ENCODE measurements around the gene CHCHD6. TPM values are rescaled to one million over a fixed set of nuclear protein-coding genes. Genes with fewer than 3 reads are reported as not detected.

CHCHD6 gene
- total RNA-seq, 1 donor from 2014 or later, result 15.7 TPM

DNA sequence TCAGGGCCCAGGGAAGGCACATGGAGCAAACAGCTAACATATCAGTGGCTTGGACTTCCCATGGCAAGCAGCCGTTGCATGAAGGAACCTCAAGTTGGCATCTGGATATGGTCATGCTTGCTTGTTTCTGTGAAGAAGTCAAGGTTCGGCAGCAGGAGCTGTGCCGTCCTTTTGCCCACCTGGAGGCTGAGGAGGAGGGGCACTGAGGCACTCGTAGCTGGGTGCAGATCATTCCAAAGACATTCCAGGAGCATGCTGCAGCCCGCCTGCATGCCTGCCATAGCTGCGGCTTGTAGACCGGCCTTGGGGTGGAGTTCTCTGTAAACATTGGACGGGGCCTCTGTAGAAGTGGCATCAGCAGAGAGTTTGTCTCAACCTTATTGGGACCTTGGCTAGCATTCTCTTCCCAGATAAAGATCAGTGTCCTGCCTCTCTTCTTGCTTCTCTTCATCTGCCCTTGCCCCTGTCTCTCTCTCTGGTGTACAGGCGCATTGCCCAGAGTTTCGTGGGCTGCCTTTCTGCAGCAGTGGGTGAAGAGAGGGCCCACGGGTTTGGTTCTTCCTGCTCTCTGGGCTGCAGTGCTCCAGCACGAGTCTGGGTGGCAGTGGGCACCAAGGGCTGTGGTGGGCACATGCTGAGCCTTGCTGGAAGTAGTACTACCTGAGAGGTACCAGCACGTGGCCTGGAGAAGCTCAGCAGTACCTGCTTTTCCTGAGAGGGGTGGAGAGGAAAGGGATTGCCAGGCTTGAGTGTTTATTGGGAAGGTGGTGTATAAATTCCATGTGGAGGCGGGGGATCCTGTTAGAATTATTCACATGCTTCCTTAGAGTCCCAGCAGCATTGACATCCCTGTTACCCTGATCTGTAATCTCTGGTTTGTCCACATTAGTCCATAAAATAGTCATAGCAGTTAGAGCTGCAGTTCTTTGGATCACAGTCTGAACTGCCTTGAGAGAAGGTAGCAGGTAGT is 49.4 kb downstream of the CHCHD6 start:
- no peaks in the 10 kb centered on the region for H3K4me1 Mint-ChIP-seq (ENCODE audit: low read depth)
- H3K4me3 Mint-ChIP-seq (ENCODE audit: low read depth), result no peak overlapping the region
- H3K27me3 Mint-ChIP-seq (ENCODE audit: low read depth), result no peaks in the 10 kb centered on the region
- no peaks in the 10 kb centered on the region for H3K9me3 Mint-ChIP-seq
- intact Hi-C loops (cut with micrococcal nuclease), result loop anchor here (2.0 kb wide), 1 partner anchor 791 kb away; no protein-coding TSS in a partner anchor
- no peak for DNase-seq (ENCODE audit: low spot score)
- H3K27ac Mint-ChIP-seq, result no peak overlapping the region
- H3K36me3 Mint-ChIP-seq (ENCODE audit: low read depth), result no peaks in the 10 kb centered on the region

DNA sequence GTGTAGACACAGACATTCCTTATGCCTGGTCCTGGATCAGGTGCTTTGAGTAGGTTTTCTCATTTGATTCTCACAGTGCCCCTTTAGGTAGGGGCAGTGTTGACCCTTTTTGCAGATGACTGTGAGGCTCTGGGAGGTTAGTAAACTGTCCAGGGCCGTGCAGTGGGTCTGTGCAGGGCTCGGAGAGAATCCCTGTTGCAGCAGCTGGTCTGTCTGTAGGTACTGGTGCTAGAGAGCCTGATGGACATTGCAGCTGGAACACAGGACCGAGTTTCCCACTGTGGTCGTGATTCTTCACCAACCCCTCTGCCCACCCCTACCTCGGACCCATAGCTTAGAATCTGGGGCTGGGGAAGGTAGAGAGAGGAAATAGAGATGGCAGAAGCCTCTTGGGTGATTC is 51.8 kb downstream of the CHCHD6 start:
- Mint-ChIP-seq H3K4me3 (ENCODE audit: low read depth) (no peak overlapping the region), H3K4me1 (ENCODE audit: low read depth) (no peaks in the 10 kb centered on the region), H3K9me3 (no peaks in the 10 kb centered on the region), H3K36me3 (ENCODE audit: low read depth) (no peaks in the 10 kb centered on the region), H3K27me3 (ENCODE audit: low read depth) (no peaks in the 10 kb centered on the region), H3K27ac (no peak overlapping the region)
- intact Hi-C loops (cut with micrococcal nuclease), result no loop called here
- no peak for DNase-seq (ENCODE audit: low spot score)

DNA sequence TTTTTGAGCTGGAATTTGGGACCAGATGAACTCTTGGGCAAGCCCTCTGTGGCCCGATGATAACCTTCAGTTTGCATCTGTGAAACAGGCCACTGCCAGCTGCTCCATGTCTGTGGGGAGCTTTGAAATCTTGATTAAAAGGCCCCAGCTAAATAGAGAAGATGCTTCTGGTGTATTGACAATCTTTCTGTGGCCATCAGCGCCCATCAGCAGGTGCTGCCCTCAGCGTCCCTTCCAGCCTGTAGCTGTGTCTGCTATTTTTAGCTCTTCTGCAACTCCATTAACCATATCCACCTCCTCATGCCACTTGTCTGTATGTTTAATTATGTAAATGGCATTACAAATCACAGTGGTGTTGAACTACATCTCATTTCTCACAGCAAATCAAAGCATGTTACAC is 54.0 kb downstream of the CHCHD6 start:
- Mint-ChIP-seq H3K27me3 (ENCODE audit: low read depth) (peaks cover 2% of the 10 kb centered on the region), H3K4me3 (ENCODE audit: low read depth) (no peak overlapping the region), H3K9me3 (no peaks in the 10 kb centered on the region), H3K27ac (no peak overlapping the region), H3K36me3 (ENCODE audit: low read depth) (no peaks in the 10 kb centered on the region), H3K4me1 (ENCODE audit: low read depth) (no peaks in the 10 kb centered on the region)
- no peak for DNase-seq (ENCODE audit: low spot score)
- intact Hi-C loops (cut with micrococcal nuclease), result no loop called here

DNA sequence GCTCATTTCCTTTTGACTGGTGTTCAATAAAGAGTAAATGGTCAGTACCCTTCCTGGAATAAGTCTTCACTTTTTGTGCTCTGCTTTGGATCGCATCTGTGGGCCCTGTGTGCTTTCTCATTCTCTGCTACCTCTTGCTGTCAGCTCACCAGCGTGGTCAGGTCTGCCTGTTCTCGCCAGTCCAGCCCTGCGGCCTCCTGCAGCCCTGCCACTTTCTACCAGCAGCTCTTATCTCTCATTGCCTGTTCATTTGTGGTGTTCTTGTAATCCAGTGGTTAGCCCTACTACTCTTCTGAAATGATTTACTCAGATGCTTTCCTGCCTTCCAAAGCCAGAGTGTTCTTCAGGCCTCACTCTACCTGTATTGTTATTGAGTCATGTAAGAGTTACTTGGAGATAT is 54.8 kb downstream of the CHCHD6 start:
- intact Hi-C loops (cut with micrococcal nuclease), result no loop called here
- Mint-ChIP-seq H3K36me3 (ENCODE audit: low read depth) (no peaks in the 10 kb centered on the region), H3K27me3 (ENCODE audit: low read depth) (peaks cover 2% of the 10 kb centered on the region), H3K4me1 (ENCODE audit: low read depth) (no peaks in the 10 kb centered on the region), H3K27ac (no peak overlapping the region), H3K9me3 (no peaks in the 10 kb centered on the region), H3K4me3 (ENCODE audit: low read depth) (no peak overlapping the region)
- DNase-seq (ENCODE audit: low spot score), result no peak

DNA sequence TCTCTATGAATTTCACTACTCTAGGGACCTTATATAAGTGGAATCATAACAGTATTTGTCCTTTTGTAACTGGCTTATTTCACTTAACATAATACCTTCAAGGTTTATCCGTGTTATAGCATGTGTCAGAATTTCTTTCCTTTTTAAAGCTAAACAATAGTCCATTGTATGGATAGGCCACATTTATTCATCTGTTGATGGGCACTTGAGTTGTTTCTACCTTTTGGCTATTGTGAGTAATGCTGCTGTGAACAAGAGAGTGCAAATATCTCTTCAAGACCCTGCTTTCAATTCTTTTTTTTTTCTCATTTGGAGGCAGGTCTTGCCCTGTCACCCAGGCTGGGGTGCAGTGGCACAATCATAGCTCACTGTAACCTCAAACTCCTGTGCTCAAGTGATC is 56.5 kb downstream of the CHCHD6 start:
- DNase-seq (ENCODE audit: low spot score), result no peak
- Mint-ChIP-seq H3K27ac (no peak overlapping the region), H3K4me3 (ENCODE audit: low read depth) (no peak overlapping the region), H3K9me3 (no peaks in the 10 kb centered on the region), H3K27me3 (ENCODE audit: low read depth) (peaks cover 2% of the 10 kb centered on the region), H3K4me1 (ENCODE audit: low read depth) (no peaks in the 10 kb centered on the region), H3K36me3 (ENCODE audit: low read depth) (no peaks in the 10 kb centered on the region)
- intact Hi-C loops (cut with micrococcal nuclease), result no loop called here

DNA sequence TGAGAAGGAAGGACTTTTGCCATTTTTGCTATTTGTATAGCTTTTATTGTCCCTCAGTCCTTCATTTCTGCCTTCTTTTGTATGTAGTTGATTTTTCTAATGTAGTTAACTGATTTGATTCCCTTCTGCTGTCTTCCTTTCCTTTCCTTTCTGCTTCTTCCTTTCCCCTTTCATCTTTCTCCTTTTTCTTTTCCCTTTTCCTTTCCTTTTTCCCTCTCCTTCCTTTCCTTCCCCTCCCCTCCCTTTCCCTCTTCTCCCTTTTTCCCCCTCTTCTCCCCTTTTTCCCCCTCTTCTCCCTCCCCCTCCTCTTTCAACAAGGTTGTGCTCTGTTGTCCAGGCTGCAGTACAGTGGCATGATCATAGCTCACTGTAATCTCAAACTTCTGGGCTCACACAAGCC is 59.0 kb downstream of the CHCHD6 start:
- peaks cover 2% of the 10 kb centered on the region for H3K27me3 Mint-ChIP-seq (ENCODE audit: low read depth)
- no peaks in the 10 kb centered on the region for H3K4me1 Mint-ChIP-seq (ENCODE audit: low read depth)
- H3K4me3 Mint-ChIP-seq (ENCODE audit: low read depth), result no peak overlapping the region
- H3K9me3 Mint-ChIP-seq, result peaks cover 4% of the 10 kb centered on the region
- intact Hi-C loops (cut with micrococcal nuclease), result no loop called here
- no peak overlapping the region for H3K27ac Mint-ChIP-seq
- H3K36me3 Mint-ChIP-seq (ENCODE audit: low read depth), result no peaks in the 10 kb centered on the region
- DNase-seq (ENCODE audit: low spot score), result no peak

DNA sequence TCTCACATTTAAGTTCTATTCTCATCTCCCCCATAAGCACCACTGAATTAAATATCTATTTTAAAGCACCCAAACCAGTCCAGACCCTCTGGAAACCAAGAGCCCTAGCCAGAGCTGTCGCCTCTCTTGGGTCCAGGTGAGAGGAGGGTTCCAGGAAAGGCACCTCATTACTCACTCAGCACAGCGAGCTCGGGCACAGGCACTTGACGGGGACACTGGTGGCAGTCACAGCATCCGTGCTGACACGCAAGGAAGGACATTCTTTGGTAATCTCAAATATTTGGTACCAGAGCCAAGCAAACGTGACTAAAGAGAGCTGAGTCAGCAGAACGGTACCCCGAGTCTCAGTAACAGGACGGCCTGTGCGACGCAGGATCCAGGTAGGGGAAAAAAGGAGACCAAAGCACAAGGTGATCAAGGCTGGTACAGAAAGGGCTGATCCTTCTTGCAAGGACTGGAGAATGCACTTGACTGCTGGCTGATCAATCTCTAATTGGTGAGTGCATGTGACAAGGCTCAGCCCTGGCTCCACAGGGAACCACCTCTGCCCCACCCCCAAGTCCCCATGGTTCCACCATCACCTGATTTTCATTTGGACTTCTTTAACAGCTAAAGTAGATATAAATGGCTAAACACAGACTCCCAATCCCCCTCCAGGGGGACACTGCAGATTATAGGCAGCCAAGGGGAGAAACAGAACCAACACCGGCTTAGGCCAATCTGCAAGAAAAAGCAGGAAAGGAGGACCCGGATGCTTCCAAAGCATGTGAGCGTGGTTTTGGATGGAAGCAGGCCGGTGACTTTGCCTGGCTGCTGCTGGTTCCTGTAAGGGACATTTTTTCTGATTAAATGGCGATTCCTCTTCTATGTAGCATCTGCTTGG is 61.4 kb downstream of the CHCHD6 start:
- H3K9me3 Mint-ChIP-seq, result peaks cover 10% of the 10 kb centered on the region
- no peak overlapping the region for H3K4me3 Mint-ChIP-seq (ENCODE audit: low read depth)
- no peaks in the 10 kb centered on the region for H3K4me1 Mint-ChIP-seq (ENCODE audit: low read depth)
- H3K27me3 Mint-ChIP-seq (ENCODE audit: low read depth), result peaks cover 2% of the 10 kb centered on the region
- no peak for DNase-seq (ENCODE audit: low spot score)
- no peaks in the 10 kb centered on the region for H3K36me3 Mint-ChIP-seq (ENCODE audit: low read depth)
- intact Hi-C loops (cut with micrococcal nuclease), result no loop called here
- no peak overlapping the region for H3K27ac Mint-ChIP-seq

DNA sequence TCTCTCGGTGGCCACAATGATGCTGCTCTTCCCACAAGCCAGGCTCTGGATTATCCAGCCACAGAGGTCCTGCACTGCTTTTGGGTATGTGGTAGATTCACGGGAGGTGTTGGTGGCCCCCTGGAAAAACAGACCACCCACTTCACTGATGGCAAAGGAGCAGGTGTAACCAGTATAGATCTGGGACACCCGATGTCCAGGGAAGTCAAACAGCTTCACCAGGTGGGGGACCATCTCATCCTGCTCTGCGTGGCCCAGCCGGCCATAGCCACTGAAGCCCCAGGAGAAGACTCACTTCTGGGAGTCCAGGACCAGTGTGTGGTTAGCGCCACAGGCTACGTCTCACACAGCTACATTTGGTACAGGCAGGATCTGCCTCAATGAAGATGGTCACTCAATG is 62.6 kb downstream of the CHCHD6 start:
- no peak for DNase-seq (ENCODE audit: low spot score)
- Mint-ChIP-seq H3K27ac (no peak overlapping the region), H3K4me3 (ENCODE audit: low read depth) (no peak overlapping the region), H3K27me3 (ENCODE audit: low read depth) (peaks cover 2% of the 10 kb centered on the region), H3K4me1 (ENCODE audit: low read depth) (no peaks in the 10 kb centered on the region), H3K36me3 (ENCODE audit: low read depth) (no peaks in the 10 kb centered on the region), H3K9me3 (peaks cover 12% of the 10 kb centered on the region)
- intact Hi-C loops (cut with micrococcal nuclease), result no loop called here

DNA sequence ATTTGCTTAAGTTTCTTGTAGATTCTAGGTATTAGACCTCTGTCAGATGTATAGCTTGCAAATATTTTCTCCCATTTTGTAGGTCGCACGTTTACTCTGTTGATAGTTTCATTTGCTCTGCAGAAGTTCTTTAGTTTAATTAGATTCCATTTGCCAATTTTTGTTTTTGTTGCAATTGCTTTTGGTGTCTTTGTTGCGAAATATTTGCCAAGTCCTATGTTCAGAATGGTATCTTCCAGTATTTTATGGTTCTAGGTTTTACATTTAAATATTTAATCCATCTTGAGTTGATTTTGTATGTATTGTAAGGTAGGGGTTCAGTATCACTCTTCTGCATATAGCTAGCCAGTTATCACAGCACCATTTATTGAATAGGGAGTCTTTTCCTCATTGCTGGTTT is 64.9 kb downstream of the CHCHD6 start:
- intact Hi-C loops (cut with micrococcal nuclease), result no loop called here
- Mint-ChIP-seq H3K9me3 (peaks cover 18% of the 10 kb centered on the region), H3K36me3 (ENCODE audit: low read depth) (no peaks in the 10 kb centered on the region), H3K4me3 (ENCODE audit: low read depth) (no peak overlapping the region), H3K4me1 (ENCODE audit: low read depth) (no peaks in the 10 kb centered on the region), H3K27ac (no peak overlapping the region), H3K27me3 (ENCODE audit: low read depth) (no peaks in the 10 kb centered on the region)
- no peak for DNase-seq (ENCODE audit: low spot score)

DNA sequence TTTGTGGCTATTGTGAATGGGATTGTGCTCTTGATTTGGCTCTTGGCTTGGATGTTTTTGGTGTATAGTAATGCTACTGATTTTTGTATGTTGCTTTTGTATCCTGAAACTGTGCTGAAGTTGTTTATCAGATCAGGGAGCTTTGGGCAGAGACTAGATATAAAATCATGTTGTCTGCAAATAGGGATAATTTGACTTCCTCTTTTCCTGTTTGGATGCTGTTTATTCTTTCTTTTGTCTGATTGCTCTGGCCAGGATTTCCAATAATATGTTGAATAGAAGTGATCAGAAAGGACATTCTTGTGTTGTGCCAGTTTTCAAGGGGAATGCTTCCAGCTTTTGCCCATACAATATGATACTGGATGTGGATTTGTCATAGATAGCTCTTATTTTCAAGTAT is 66.1 kb downstream of the CHCHD6 start:
- peaks cover 18% of the 10 kb centered on the region for H3K9me3 Mint-ChIP-seq
- H3K4me1 Mint-ChIP-seq (ENCODE audit: low read depth), result no peaks in the 10 kb centered on the region
- H3K4me3 Mint-ChIP-seq (ENCODE audit: low read depth), result no peak overlapping the region
- H3K27ac Mint-ChIP-seq, result no peak overlapping the region
- no peaks in the 10 kb centered on the region for H3K36me3 Mint-ChIP-seq (ENCODE audit: low read depth)
- DNase-seq (ENCODE audit: low spot score), result no peak
- no peaks in the 10 kb centered on the region for H3K27me3 Mint-ChIP-seq (ENCODE audit: low read depth)
- intact Hi-C loops (cut with micrococcal nuclease), result no loop called here

DNA sequence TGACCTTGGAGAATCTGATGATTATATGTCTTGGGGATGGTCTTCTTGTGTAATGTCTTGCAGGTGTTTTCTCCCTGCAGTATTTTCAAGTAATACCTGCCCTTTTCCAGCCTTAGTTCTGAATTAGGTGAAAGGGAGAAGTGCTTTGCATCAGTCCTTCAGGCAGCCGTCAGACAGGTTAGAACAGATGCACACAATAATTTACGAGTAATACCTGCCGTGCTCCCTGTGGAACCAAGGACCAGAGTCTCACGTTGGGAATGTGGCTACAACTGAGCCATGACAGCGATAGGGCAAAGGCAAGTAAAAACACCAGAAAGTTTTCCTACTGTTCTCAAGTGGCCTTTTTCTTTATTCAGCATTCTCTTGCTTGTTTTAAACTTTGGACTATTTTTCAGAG is 69.1 kb downstream of the CHCHD6 start:
- no peak for DNase-seq (ENCODE audit: low spot score)
- Mint-ChIP-seq H3K9me3 (peaks cover 14% of the 10 kb centered on the region), H3K27me3 (ENCODE audit: low read depth) (no peaks in the 10 kb centered on the region), H3K36me3 (ENCODE audit: low read depth) (no peaks in the 10 kb centered on the region), H3K4me3 (ENCODE audit: low read depth) (no peak overlapping the region), H3K4me1 (ENCODE audit: low read depth) (no peaks in the 10 kb centered on the region), H3K27ac (no peak overlapping the region)
- intact Hi-C loops (cut with micrococcal nuclease), result no loop called here

DNA sequence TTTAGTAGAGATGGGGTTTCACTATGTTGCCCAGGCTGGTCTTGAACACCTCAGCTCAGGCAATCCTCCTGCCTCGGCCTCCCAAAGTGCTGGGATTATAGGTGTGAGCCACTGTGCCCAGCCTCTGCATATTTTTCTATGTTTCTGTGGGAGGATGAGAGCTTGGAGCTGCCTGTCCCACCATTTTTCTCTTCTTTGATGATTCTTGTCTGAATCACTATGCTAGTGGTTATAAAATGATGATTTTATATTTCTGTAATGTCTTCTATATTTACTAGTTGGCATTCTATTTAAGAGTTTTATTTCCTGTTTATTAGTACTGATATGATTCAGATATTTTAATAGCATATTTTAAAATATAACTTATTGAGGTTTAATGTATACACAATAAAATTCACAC is 69.7 kb downstream of the CHCHD6 start:
- Mint-ChIP-seq H3K4me1 (ENCODE audit: low read depth) (no peaks in the 10 kb centered on the region), H3K9me3 (peaks cover 14% of the 10 kb centered on the region), H3K4me3 (ENCODE audit: low read depth) (no peak overlapping the region), H3K27ac (no peak overlapping the region), H3K27me3 (ENCODE audit: low read depth) (no peaks in the 10 kb centered on the region), H3K36me3 (ENCODE audit: low read depth) (no peaks in the 10 kb centered on the region)
- no peak for DNase-seq (ENCODE audit: low spot score)
- intact Hi-C loops (cut with micrococcal nuclease), result no loop called here

DNA sequence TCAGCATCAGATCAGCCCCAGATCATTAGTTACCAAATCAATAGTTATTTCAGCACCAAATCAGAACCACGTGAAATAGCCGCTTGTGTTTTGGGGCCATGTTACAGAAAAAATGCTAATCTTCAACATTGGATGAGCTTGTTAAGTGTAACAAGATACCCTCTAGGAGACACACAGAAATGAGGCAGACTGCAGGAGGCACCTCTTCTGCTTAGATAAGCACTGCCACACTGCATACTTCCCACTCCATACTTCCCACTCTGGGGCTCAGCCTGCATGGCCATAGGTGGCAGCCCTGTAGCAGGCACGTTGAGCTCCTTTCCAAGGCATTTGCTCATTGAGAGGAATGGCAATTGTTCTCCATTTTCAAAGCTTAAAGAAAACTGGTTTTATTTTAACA is 73.3 kb downstream of the CHCHD6 start:
- H3K27me3 Mint-ChIP-seq (ENCODE audit: low read depth), result no peaks in the 10 kb centered on the region
- no peaks in the 10 kb centered on the region for H3K36me3 Mint-ChIP-seq (ENCODE audit: low read depth)
- H3K9me3 Mint-ChIP-seq, result peaks cover 3% of the 10 kb centered on the region
- H3K4me1 Mint-ChIP-seq (ENCODE audit: low read depth), result no peaks in the 10 kb centered on the region
- no peak overlapping the region for H3K27ac Mint-ChIP-seq
- intact Hi-C loops (cut with micrococcal nuclease), result no loop called here
- no peak overlapping the region for H3K4me3 Mint-ChIP-seq (ENCODE audit: low read depth)
- no peak for DNase-seq (ENCODE audit: low spot score)

Data from activated T-helper 2 cell treated with anti-CD3 and anti-CD28 coated beads, Interferon-gamma antibody, Interleukin-2, Interleukin-4, amounts not matched to agents 10 μg/mL and 5 μg/mL and 100 μg/mL, durations not matched to agents 14 hours and 24 hours and 36 hours (primary cell).